Activated B cell treated with CpG ODN at 0.5 μM for 24 hours (primary cell): ENCODE results near the gene MAML2. TPM values are rescaled to one million over a fixed set of nuclear protein-coding genes. Genes with fewer than 3 reads are reported as not detected.

Experiments
- ATAC-seq: fragments of 200-7000 bp; cut with Tn5 transposase; one replicate; pipeline ENCODE4 v1.10.0; 2021; ENCODE audit warnings: low read depth, mild to moderate bottlenecking, moderate library complexity
- CTCF ChIA-PET: fragments of 350-600 bp; sonication (Branson Sonifier 250); formaldehyde crosslinking; loops from one replicate; lab custom pipeline; 2021; ENCODE audit warnings: antibody characterized with exemption; lab: Charles Lee
- POLR2A ChIA-PET: fragments of 350-600 bp; sonication (Branson Sonifier 250); formaldehyde crosslinking; loops from one replicate; lab custom pipeline; 2021; ENCODE audit warnings: antibody characterized with exemption; lab: Charles Lee
- DNase-seq: peaks from one replicate; pipeline ENCODE4 v3.0.0; 2022
- H3K27ac Mint-ChIP-seq: one replicate; pipeline ENCODE4 v1.8.0; 2020; ENCODE audit warnings: mixed read lengths
- H3K27me3 Mint-ChIP-seq: one replicate; pipeline ENCODE4 v1.8.0; 2021; ENCODE audit warnings: mixed read lengths
- H3K36me3 Mint-ChIP-seq: one replicate; pipeline ENCODE4 v1.8.0; 2021; ENCODE audit warnings: low read depth, mixed read lengths
- H3K4me1 Mint-ChIP-seq: one replicate; pipeline ENCODE4 v1.8.0; 2021; ENCODE audit warnings: mixed read lengths
- H3K4me3 Mint-ChIP-seq: one replicate; pipeline ENCODE4 v1.8.0; 2020; ENCODE audit warnings: mild to moderate bottlenecking, mixed read lengths
- H3K9me3 Mint-ChIP-seq: one replicate; pipeline ENCODE4 v1.8.0; 2020; ENCODE audit warnings: mixed read lengths
- intact Hi-C: fragments of 100-400 bp; cut with micrococcal nuclease; formaldehyde crosslinking; loops from one replicate; pipeline ENCODE4 v1.15.1; 2024
- total RNA-seq: library from RNA; stranded (reverse); gene quantifications from 2 replicates; pipeline ENCODE4 v1.2.3, GENCODE V29; 2022
- TF ChIP-seq, protein P1 (sequence below): fragments of 200-600 bp; IDR thresholded peaks from one replicate; pipeline ENCODE4 v1.8.0; 2022; ENCODE audit warnings: antibody characterized with exemption, mild to moderate bottlenecking

Gene MAML2
- total RNA-seq, 1 donor from 2014 or later = 24.8 TPM

DNA sequence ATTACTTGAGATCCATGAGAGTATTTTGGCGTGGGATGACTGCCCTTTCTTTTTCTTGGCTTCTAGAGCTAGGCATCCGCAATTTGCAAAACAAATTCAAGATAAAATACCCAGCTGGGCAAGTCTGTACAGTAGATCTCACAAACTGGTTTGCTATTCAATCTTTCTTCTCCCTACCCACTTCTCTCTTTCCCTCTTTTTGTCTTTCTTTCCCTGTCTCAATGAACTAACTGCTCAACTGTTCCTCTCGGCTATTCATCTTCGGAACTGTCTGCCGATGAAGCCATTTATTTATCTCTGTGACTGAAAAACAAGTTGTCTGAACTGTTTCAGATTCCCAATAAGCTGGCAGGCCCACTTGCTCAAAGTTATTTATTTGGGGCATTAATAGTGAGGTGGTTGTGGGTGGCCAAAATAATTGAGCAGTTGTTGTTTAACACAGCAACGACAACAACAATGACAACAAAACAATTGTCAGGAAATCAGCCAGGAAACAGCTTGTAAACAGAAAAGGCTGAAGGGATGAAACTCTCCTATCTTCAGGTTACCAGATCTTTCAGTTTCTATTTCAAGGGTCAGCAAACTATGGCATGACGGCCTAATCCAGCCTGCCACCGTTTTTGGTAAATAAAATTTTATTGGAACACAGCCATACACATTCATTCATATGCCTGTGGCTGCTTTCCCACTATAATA lies 343.1 kb downstream of the MAML2 start:
- TF ChIP-seq, protein P1, sequence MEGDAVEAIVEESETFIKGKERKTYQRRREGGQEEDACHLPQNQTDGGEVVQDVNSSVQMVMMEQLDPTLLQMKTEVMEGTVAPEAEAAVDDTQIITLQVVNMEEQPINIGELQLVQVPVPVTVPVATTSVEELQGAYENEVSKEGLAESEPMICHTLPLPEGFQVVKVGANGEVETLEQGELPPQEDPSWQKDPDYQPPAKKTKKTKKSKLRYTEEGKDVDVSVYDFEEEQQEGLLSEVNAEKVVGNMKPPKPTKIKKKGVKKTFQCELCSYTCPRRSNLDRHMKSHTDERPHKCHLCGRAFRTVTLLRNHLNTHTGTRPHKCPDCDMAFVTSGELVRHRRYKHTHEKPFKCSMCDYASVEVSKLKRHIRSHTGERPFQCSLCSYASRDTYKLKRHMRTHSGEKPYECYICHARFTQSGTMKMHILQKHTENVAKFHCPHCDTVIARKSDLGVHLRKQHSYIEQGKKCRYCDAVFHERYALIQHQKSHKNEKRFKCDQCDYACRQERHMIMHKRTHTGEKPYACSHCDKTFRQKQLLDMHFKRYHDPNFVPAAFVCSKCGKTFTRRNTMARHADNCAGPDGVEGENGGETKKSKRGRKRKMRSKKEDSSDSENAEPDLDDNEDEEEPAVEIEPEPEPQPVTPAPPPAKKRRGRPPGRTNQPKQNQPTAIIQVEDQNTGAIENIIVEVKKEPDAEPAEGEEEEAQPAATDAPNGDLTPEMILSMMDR = no peak
- H3K4me3 Mint-ChIP-seq = no peak overlapping the region
- H3K4me1 Mint-ChIP-seq = no peaks in the 10 kb centered on the region
- no peaks in the 10 kb centered on the region for H3K27me3 Mint-ChIP-seq
- CTCF ChIA-PET = no interaction called here
- H3K36me3 Mint-ChIP-seq = peaks cover 2% of the 10 kb centered on the region
- DNase-seq (no peak), ATAC-seq (no peak)
- no peaks in the 10 kb centered on the region for H3K9me3 Mint-ChIP-seq
- no peak overlapping the region for H3K27ac Mint-ChIP-seq
- intact Hi-C loops = no loop called here
- POLR2A ChIA-PET = no interaction called here

DNA sequence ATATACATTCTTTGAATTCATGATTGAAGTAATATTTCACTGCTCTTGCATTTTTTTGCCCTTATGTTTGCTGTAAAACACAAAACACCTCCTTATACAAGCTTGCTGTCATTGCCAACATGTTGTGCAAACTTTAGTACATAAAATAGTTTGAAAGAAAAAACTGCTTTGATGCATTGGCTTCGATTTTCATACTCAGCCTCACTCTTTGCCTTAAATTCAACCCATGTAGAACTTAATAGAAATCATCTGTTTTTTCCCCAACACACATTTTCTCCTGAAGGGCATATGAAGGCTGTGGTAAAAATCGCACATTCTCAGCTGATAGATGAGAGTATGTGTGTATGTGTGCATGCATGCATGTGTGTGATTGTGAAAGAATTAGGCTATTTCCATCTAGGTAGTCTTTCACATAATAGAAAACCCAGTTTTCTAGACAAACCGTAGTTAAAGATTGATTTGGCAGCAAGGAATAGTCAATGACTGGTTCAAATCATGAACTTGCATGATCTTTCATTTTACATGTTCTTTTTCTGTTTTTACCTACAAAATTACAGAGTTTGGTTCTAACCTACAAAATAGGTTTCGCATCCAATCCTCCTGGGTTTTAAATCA lies 346.3 kb downstream of the MAML2 start:
- ChIA-PET CTCF (no interaction called here), POLR2A (no interaction called here)
- TF ChIP-seq, protein P1 = no peak
- Mint-ChIP-seq H3K36me3 (peaks cover 20% of the 10 kb centered on the region), H3K4me3 (no peak overlapping the region), H3K9me3 (no peaks in the 10 kb centered on the region), H3K27me3 (no peaks in the 10 kb centered on the region), H3K27ac (no peak overlapping the region), H3K4me1 (no peaks in the 10 kb centered on the region)
- no peak for ATAC-seq
- intact Hi-C loops = no loop called here
- no peak for DNase-seq

DNA sequence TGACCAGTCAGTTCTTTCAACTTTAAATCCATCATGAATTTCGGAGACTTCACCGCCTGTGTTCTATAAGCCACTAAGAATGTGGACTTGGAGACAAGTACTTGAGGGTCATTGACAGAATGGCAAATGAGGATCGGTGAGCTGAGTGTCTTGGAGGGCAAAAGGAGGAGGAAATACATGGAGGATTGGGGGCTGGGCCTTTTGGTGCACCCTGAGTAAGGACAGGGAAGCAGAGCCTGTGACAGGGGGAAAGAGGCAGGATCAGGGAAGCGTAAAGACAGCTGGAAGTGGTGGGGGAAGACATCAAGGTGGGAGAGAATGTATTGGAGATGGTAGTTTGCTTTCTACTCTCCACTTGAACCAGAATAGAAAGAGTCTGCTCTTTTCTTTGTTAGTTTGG lies 348.7 kb downstream of the MAML2 start:
- Mint-ChIP-seq H3K4me1 (no peaks in the 10 kb centered on the region), H3K9me3 (no peaks in the 10 kb centered on the region), H3K36me3 (peaks cover 38% of the 10 kb centered on the region), H3K27me3 (no peaks in the 10 kb centered on the region), H3K4me3 (no peak overlapping the region), H3K27ac (no peak overlapping the region)
- intact Hi-C loops = no loop called here
- DNase-seq (no peak), ATAC-seq (no peak)
- TF ChIP-seq, protein P1 = no peak
- CTCF ChIA-PET = no interaction called here
- POLR2A ChIA-PET = no interaction called here

DNA sequence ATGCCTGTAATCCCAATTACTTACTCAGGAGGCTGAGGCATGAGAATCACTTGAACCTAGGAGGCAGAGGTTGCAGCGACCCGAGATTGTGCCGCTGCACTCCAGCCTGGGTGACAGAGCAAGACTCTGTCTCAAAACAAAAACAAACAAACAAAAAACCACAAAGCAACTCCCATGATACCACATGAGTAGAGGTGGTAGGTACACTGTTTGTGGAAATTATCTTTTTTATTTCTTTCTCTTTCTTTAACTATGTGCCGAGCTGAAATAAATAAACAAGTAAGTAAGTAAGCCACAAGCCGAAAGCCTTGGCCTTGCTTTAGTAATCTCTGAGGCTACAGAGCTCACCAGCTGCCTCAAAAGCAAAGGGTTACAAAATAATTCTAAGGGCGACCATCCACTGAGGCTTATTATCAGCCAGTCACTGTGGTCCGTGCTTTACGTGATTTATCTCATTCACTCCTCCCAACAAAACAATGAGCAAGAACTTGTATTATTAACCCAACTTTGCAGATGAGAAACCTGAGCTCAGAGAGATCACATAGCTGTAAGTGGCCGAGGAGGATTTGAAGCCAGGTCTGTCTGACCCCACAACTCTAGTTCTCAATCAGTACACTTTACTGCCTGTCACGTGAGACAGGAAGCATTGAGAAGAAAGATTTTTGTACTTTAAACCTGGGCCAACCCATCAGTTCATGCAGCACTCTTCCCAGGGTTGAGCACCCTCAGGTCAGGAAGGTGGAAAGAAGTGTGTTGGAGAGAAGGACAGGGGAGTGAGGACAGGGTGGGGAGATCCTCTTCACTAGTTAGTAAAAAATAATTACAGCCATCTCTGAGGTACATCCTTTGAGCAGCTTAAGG lies 349.3 kb downstream of the MAML2 start:
- intact Hi-C loops = no loop called here
- Mint-ChIP-seq H3K27me3 (no peaks in the 10 kb centered on the region), H3K27ac (no peak overlapping the region), H3K9me3 (no peaks in the 10 kb centered on the region), H3K4me1 (no peaks in the 10 kb centered on the region), H3K4me3 (no peak overlapping the region), H3K36me3 (peaks cover 44% of the 10 kb centered on the region)
- ATAC-seq (no peak), DNase-seq (no peak)
- TF ChIP-seq, protein P1 = no peak
- CTCF ChIA-PET = no interaction called here
- POLR2A ChIA-PET = no interaction called here

DNA sequence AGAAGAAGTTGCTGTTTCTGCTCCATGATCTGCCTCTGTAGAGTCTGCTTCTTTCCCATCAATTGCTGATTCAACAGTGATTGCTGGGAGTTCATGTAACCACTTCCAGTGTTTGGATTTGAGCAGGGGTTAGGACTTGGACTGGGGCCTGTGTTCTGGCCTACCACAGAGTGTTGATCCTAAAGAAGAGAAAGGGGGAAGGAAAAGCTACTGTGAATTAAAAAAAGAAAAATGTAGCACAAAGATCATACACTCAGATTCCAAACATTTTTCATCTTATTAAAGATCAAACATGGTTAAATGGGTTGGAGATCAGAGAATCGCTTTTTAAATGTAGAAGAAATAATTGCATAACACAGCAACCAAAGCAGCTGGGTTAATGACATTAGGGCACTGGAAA lies 351.4 kb downstream of the MAML2 start:
- Mint-ChIP-seq H3K27me3 (no peaks in the 10 kb centered on the region), H3K9me3 (no peaks in the 10 kb centered on the region), H3K4me1 (no peaks in the 10 kb centered on the region), H3K36me3 (peaks cover 55% of the 10 kb centered on the region), H3K27ac (no peak overlapping the region), H3K4me3 (no peak overlapping the region)
- TF ChIP-seq, protein P1 = no peak
- DNase-seq (no peak), ATAC-seq (no peak)
- POLR2A ChIA-PET = no interaction called here
- intact Hi-C loops = no loop called here
- CTCF ChIA-PET = no interaction called here
